HAP-1 (cell line): Measurements from ENCODE around the gene EFCAB12.
"Not testable (repeated sequence)": the region's sequence is repeated elsewhere in the genome, so short reads cannot be mapped to it uniquely, and the experiment has no call there.

Experiments used
- DNase-seq, 2 experiments: peaks; one replicate each; pipeline ENCODE4 v3.0.0-alpha.2; 2016 to 2020; ENCODE audit warnings: low spot score in 2 of 2
- H3K27me3 ChIP-seq: fragments of 250-450 bp; sonication (Bioruptor Pico); 2 replicates; pipeline ENCODE4 v1.5.1; 2020; ENCODE audit warnings: low read depth, mild to moderate bottlenecking, moderate library complexity
- H3K36me3 ChIP-seq: fragments of 250-450 bp; sonication (Bioruptor Pico); replicated peaks from 2 replicates; pipeline ENCODE4 v1.5.1; 2020; ENCODE audit warnings: mild to moderate bottlenecking
- H3K4me1 ChIP-seq: fragments of 250-450 bp; sonication (Bioruptor Pico); 2 replicates; pipeline ENCODE4 v1.5.1; 2020; ENCODE audit warnings: mild to moderate bottlenecking
- H3K4me3 ChIP-seq: fragments of 250-450 bp; sonication (Bioruptor Pico); 2 replicates; pipeline ENCODE4 v1.5.1; 2020; ENCODE audit warnings: mild to moderate bottlenecking, moderate library complexity
- H3K9me3 ChIP-seq: fragments of 250-450 bp; sonication (Bioruptor Pico); 2 replicates; pipeline ENCODE4 v1.5.1; 2020; ENCODE audit warnings: mild to moderate bottlenecking, moderate library complexity
- in situ Hi-C: fragments of 300-500 bp; cut with MboI; formaldehyde crosslinking; loops from 3 replicates; pipeline ENCODE4 v1.14.3; 2020; ENCODE audit warnings: low sequenced_read_pairs, inconsistent platforms, mixed read lengths

EFCAB12 gene

DNA sequence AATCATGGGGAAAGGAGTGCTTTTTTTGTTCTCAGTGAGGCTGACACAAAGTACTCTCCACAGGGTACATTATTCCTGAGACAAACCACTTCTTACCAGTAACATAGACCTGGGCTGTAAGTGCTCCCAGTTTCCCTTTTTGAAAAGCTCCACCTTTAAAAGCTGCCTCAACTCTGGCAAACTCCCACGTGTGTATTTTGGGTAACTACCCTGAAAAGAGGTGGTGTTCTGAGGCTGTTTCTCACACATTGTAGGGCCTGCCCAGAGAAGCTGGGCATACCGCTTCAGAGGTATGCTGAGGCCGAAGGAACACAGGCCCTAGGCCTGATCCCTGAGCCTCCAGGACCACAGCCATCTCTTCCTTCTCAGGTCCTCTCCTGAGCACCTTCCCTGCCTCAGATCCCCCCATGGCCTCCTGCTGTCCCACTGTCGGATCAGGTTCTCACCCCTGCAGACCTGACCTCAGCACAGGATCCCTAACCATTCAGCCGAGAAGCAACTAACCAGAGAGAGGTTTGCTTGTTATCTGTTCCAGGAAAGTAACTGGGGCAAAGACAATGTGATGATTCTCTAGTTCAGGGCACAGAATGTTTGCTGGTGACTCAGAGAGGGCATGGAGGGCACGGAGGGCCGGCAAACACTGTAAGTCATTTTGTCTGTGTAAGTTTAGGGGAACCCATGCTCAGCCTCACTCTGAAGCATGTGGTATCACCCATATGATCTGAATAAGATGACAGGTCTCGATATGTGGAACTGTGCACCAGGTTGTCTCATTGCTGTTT is 36.1 kb downstream of the EFCAB12 start:
- in situ Hi-C loops, H3K4me1 ChIP-seq, DNase-seq, H3K4me3 ChIP-seq, H3K9me3 ChIP-seq, H3K27me3 ChIP-seq: not testable (repeated sequence)
- peaks cover 37% of the 10 kb centered on the region for H3K36me3 ChIP-seq

DNA sequence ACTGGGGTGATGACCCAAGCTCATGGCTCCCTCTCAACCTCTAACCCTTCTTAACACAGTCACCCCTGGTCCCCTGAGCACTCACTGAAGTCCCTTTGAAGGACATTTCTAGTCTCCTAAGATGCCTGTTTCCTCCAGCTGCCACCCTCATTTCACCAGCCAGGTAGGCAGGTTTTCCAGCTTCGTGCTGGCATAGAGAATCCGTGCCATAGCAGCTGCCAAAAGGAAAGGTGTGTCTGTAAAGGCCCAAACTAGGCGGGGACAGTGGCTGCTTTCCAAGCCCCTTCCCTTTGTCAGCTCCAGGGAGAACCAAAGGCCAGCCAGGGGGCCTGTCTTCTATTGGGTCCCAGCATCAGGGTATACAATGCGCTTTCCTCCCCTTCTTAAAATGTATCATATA is 36.9 kb downstream of the EFCAB12 start:
- DNase-seq, H3K4me3 ChIP-seq, H3K4me1 ChIP-seq, in situ Hi-C loops, H3K9me3 ChIP-seq, H3K27me3 ChIP-seq: not testable (repeated sequence)
- peaks cover 32% of the 10 kb centered on the region for H3K36me3 ChIP-seq

DNA sequence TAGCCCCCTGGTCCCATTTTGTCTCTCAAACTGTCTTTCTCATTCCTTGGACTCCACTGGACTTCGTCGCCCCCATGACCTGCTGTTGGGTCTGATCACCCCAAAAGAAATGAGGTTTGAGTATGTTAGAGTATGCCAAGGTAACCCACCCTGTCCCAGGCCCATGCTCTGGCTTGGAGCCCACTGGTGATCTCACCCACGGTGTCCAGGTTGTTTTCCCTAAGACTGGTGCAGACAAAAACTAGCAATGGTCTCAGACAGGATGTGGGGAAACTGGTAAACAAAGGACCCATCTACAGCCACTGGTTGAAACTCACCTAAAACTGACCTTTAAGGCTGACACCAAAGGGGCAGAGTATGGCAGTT is 38.9 kb downstream of the EFCAB12 start:
- H3K36me3 ChIP-seq: peaks cover 25% of the 10 kb centered on the region

GRCh38 chr3:129388791-129389571 is 39.5 kb downstream of the EFCAB12 start:
- H3K36me3 ChIP-seq: peaks cover 25% of the 10 kb centered on the region
- H3K4me1 ChIP-seq, H3K27me3 ChIP-seq, in situ Hi-C loops, H3K4me3 ChIP-seq, H3K9me3 ChIP-seq, DNase-seq: not testable (repeated sequence)

More for the DNA sequence above, 38.9 kb downstream of the EFCAB12 start:
- DNase-seq: no peak
- Histone ChIP-seq H3K9me3 (no peaks in the 10 kb centered on the region), H3K4me3 (no peak overlapping the region), H3K27me3 (no peaks in the 10 kb centered on the region), H3K4me1 (no peaks in the 10 kb centered on the region)
- in situ Hi-C loops: no loop called here

DNA sequence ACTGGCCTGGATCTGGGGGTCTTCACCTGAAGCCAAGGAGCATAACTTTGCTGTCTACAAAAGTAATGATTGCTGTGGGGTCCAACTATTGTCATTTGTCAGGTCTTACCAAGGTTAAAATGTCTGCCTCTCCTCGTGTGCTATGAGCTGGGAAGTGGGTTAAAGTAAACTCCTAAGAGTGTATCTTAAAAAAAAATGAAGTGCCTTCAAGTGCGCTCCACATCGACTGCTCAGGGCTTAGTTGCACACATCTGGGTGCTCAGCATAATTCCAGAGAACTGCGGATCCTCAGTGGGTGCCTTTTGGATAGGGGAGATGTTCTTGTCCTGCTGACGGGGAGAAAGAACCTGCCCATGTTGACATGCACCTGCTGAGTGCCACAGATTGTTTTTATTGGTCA is 40.9 kb downstream of the EFCAB12 start:
- in situ Hi-C loops: no loop called here
- no peak for DNase-seq
- no peaks in the 10 kb centered on the region for H3K9me3 ChIP-seq
- H3K4me3 ChIP-seq: no peak overlapping the region
- H3K4me1 ChIP-seq: no peaks in the 10 kb centered on the region
- H3K36me3 ChIP-seq: peaks cover 19% of the 10 kb centered on the region
- H3K27me3 ChIP-seq: no peaks in the 10 kb centered on the region

DNA sequence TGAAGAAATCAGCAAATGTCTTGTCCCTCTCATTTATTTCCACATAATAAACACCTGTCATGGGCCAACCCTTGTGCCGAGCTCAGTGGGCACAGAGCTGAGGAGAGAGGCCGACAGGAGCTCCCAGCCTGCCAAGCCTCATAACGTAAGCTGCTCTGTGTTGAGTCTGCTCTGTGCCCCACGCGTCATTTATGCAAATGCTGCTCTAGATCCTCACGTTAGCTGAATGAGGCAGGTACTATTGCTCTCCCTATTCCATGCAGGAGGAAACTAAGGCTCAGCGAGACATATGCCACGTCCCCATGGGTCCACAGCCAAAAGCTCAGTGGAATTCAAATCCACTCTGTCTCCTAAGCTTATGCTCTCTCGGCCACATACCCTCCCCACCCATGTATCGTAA is 41.5 kb downstream of the EFCAB12 start:
- H3K4me1 ChIP-seq: no peaks in the 10 kb centered on the region
- H3K36me3 ChIP-seq: peaks cover 19% of the 10 kb centered on the region
- H3K27me3 ChIP-seq: no peaks in the 10 kb centered on the region
- in situ Hi-C loops: no loop called here
- H3K9me3 ChIP-seq: no peaks in the 10 kb centered on the region
- no peak overlapping the region for H3K4me3 ChIP-seq
- no peak for DNase-seq

- H3K36me3 ChIP-seq: peaks cover 12% of the 10 kb centered on the region
- H3K4me1 ChIP-seq, DNase-seq, H3K9me3 ChIP-seq, in situ Hi-C loops, H3K27me3 ChIP-seq, H3K4me3 ChIP-seq: not testable (repeated sequence)
These were observed 42.9 kb downstream of the EFCAB12 start for GRCh38 chr3:129385507-129385906.

- Histone ChIP-seq H3K27me3 (no peaks in the 10 kb centered on the region), H3K36me3 (peaks cover 12% of the 10 kb centered on the region), H3K9me3 (no peaks in the 10 kb centered on the region), H3K4me3 (no peak overlapping the region), H3K4me1 (no peaks in the 10 kb centered on the region)
- no peak for DNase-seq
- in situ Hi-C loops: no loop called here
These were observed 43.7 kb downstream of the EFCAB12 start for GRCh38 chr3:129384594-129385323.

GRCh38 chr3:129384103-129384502 is 44.3 kb downstream of the EFCAB12 start:
- H3K9me3 ChIP-seq, H3K4me1 ChIP-seq, H3K27me3 ChIP-seq, DNase-seq, H3K36me3 ChIP-seq, H3K4me3 ChIP-seq, in situ Hi-C loops: not testable (repeated sequence)

DNA sequence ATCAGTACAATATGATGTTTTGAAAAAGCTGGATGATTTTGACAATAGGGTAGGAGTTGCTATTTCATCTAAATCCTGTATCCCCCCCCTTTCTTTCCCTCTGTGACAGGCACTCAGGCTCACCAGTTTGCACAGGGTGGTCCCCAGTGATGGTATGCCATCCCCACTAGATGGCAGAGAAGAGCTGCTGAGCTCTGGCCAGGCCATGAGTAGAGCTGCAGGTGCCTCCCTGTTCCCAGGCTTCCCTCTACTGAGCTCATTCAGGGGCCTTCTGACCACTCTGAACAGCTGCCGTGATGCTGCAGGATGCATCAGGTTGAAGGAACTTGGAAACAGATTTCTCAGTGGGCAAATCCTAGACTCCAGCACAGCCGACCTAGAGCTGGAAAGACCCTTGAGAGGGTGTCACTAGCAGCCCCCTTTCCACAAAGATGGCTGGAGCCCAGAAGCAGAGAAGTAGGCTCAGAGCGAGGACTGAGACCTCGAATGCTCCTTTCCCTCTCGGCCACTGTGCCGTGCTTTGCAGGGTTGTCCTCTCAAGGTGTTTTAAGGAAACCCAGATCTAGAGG is 45.1 kb downstream of the EFCAB12 start:
- in situ Hi-C loops: no loop called here
- Histone ChIP-seq H3K27me3 (no peaks in the 10 kb centered on the region), H3K9me3 (no peaks in the 10 kb centered on the region), H3K4me3 (no peak overlapping the region), H3K36me3 (peaks cover 6% of the 10 kb centered on the region), H3K4me1 (no peaks in the 10 kb centered on the region)
- peak; percentile 50 to 79 for DNase-seq

- Histone ChIP-seq H3K4me3 (no peak overlapping the region), H3K36me3 (no peaks in the 10 kb centered on the region), H3K4me1 (no peaks in the 10 kb centered on the region), H3K9me3 (peaks cover 5% of the 10 kb centered on the region; the same call in 1 of the 2 replicates), H3K27me3 (no peaks in the 10 kb centered on the region)
- DNase-seq: no peak
- in situ Hi-C loops: no loop called here
These were observed 46.1 kb downstream of the EFCAB12 start for GRCh38 chr3:129382366-129382765.

DNA sequence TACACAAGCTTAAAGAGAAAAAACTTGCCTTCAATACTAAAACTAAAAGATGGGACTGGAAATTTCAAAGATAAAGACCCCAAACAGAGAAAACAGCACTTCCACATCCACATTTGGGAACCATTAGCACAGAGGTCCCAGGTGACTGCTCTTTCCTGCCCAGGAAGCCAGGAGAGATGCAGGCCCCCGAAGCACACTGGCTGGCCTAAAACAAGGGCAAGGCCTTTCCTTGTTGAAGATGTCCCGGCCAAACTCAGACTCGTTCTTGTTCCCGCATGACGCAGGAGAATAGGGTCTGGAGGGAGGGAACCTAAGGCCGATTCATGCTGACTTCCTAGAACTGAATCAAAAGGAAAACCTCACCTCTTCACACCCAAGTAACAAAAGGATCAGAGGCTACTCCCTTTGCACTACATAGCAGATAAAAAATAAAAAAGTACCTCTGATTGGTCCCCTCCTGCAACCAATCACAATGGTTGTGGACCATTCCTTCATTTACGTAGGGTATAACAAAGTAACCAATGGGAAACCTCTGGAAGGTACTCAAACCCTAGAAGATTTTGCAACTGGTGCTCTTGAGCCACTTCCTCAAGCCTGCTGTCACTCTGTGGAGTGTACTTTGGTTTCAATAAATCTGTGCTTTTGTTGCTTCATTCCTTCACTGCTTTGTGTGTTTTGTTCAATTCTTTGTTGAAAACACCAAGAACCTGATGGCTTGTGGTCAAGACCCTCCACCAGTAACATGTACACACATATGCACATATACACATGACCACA is 48.7 kb downstream of the EFCAB12 start:
- Histone ChIP-seq H3K9me3 (peaks cover 5% of the 10 kb centered on the region), H3K4me1 (no peaks in the 10 kb centered on the region), H3K36me3 (no peaks in the 10 kb centered on the region), H3K27me3 (no peaks in the 10 kb centered on the region), H3K4me3 (no peak overlapping the region)
- in situ Hi-C loops: no loop called here
- DNase-seq: no peak

DNA sequence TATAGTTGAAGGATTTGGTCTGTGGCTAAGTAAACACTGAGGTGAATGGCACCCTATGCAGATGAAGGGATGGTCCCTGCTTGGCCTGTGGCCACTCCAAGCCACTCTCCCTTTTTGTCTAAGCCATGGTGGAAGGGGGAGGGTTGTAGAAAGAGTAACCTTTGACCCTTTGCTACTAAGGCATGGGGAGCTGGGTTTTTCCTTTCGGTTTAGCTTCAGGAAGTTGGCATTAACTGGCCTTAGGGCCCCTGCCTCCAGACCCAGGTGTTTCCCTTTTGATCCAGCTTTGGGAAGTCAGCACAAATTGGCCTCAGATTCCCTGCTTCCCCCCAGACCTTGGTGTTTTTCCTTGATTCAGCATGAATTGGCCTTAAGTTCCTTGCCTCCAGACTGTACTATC is 49.5 kb downstream of the EFCAB12 start:
- DNase-seq: no peak

More for the DNA sequence above, 49.5 kb downstream of the EFCAB12 start:
- H3K9me3 ChIP-seq: peaks cover 5% of the 10 kb centered on the region
- H3K36me3 ChIP-seq: no peaks in the 10 kb centered on the region
- no peaks in the 10 kb centered on the region for H3K4me1 ChIP-seq
- no peaks in the 10 kb centered on the region for H3K27me3 ChIP-seq
- in situ Hi-C loops: no loop called here
- H3K4me3 ChIP-seq: no peak overlapping the region
